Smooth muscle cell (in vitro differentiated cells): ENCODE measurements around the gene RAB8A. TPM values are rescaled to one million over a fixed set of nuclear protein-coding genes. Genes with fewer than 3 reads are reported as not detected.

Experiments used
- DNase-seq: peaks from one replicate; lab custom pipeline; 2025; ENCODE audit not compliant: unreplicated experiment; lab: John Stamatoyannopoulos, UW
- H2AFZ ChIP-seq: fragments of 200-600 bp; sonication (generic); 2 replicates; pipeline ENCODE4 v1.6.0; 2016; ENCODE audit warnings: antibody characterized with exemption, low read depth, mild to moderate bottlenecking
- H3F3A ChIP-seq: fragments of 200-600 bp; sonication (generic); 2 replicates; pipeline ENCODE4 v1.6.0; 2017; ENCODE audit warnings: antibody characterized with exemption, low read depth
- H3K27ac ChIP-seq: fragments of 200-600 bp; sonication (generic); 2 replicates; pipeline ENCODE4 v1.5.1; 2016; ENCODE audit warnings: low read depth, mild to moderate bottlenecking
- H3K27me3 ChIP-seq: fragments of 200-600 bp; sonication (generic); 2 replicates; pipeline ENCODE4 v1.6.1; 2016; ENCODE audit warnings: low read depth, mild to moderate bottlenecking
- H3K36me3 ChIP-seq: fragments of 200-600 bp; sonication (generic); 2 replicates; pipeline ENCODE4 v1.5.1; 2016; ENCODE audit warnings: low read depth
- H3K4me1 ChIP-seq: fragments of 200-600 bp; sonication (generic); 2 replicates; pipeline ENCODE4 v1.5.1; 2016; ENCODE audit warnings: low read depth
- H3K4me2 ChIP-seq: fragments of 200-600 bp; sonication (generic); 2 replicates; pipeline ENCODE4 v1.6.0; 2016; ENCODE audit warnings: mild to moderate bottlenecking
- H3K4me3 ChIP-seq: fragments of 200-600 bp; sonication (generic); 2 replicates; pipeline ENCODE4 v1.5.1; 2016; ENCODE audit warnings: mild to moderate bottlenecking
- H3K79me2 ChIP-seq: fragments of 200-600 bp; sonication (generic); 2 replicates; pipeline ENCODE4 v1.6.0; 2016; ENCODE audit warnings: low read depth, mild to moderate bottlenecking
- H3K9ac ChIP-seq: fragments of 200-600 bp; sonication (generic); 2 replicates; pipeline ENCODE4 v1.6.0; 2016; ENCODE audit warnings: low read depth
- H3K9me3 ChIP-seq: fragments of 200-600 bp; sonication (generic); replicated peaks from 2 replicates; pipeline ENCODE4 v1.5.1; 2016; ENCODE audit warnings: low read depth
- H4K20me1 ChIP-seq: fragments of 200-600 bp; sonication (generic); 2 replicates; pipeline ENCODE4 v1.6.0; 2016; ENCODE audit warnings: low read depth
- CTCF ChIP-seq: fragments of 200-600 bp; sonication (generic); IDR thresholded peaks from 2 replicates; pipeline ENCODE4 v1.5.1; 2017; ENCODE audit warnings: borderline replicate concordance, mild to moderate bottlenecking, antibody characterized with exemption; ENCODE audit not compliant: insufficient read depth, poor library complexity, severe bottlenecking
- WGBS: methylation state at CpG from one replicate; pipeline ENCODE4 v1.1.7; 2016; ENCODE audit warnings: low lambda C conversion rate; 5-methylcytosine and 5-hydroxymethylcytosine counted together
- polyA plus RNA-seq: library from polyadenylated mRNA; unstranded; fragments of >200 nt; fragmentation: Nextera tagmentation; extraction: Ambion mirVana; gene quantifications from 2 replicates; pipeline ENCODE4 v1.2.1, GENCODE V29; 2016
- total RNA-seq: library from RNA; depleted of rRNA; stranded (reverse); fragments of >200 nt; gene quantifications from 2 replicates; pipeline ENCODE4 v1.2.3, GENCODE V29; 2014

The RAB8A gene
- total and polyA plus RNA-seq, 2 experiments from 2014 or later: 47.3 to 96.0 TPM

DNA sequence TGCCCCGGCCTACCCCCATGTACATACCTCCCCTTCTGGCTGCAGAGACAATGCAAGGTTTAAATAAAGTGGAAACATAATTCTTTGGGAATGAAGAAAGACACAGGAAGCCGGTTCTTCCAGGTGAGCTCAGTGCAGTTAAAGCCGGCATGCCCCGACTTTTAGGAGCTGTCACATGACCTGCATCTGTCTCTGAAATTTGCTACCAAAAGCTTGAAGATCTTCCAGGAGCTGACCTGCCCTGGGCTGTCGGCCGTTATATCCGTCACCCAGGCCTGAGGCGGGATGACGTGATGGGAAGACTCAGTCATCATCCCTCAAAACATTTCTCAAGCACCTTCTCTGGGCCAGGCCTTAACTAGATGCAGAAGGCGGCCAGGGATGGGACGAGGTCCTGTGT is 10.3 kb downstream of the RAB8A start:
- TF ChIP-seq CTCF: no peak
- no peak overlapping the region for H3K4me3 ChIP-seq
- no peaks in the 10 kb centered on the region for H3K9me3 ChIP-seq
- H3K9ac ChIP-seq: no peak overlapping the region
- no peaks in the 10 kb centered on the region for H3K4me1 ChIP-seq
- DNase-seq: no peak
- H3F3A ChIP-seq: no peaks in the 10 kb centered on the region
- no peaks in the 10 kb centered on the region for H3K27me3 ChIP-seq
- no peak overlapping the region for H3K27ac ChIP-seq
- H2AFZ ChIP-seq: no peak overlapping the region
- H4K20me1 ChIP-seq: peaks cover 17% of the 10 kb centered on the region
- WGBS: 95% methylated on average over 11 of the region's 11 CpGs
- H3K79me2 ChIP-seq: peaks cover 5% of the 10 kb centered on the region
- H3K36me3 ChIP-seq: peaks cover 6% of the 10 kb centered on the region
- H3K4me2 ChIP-seq: no peak overlapping the region

DNA sequence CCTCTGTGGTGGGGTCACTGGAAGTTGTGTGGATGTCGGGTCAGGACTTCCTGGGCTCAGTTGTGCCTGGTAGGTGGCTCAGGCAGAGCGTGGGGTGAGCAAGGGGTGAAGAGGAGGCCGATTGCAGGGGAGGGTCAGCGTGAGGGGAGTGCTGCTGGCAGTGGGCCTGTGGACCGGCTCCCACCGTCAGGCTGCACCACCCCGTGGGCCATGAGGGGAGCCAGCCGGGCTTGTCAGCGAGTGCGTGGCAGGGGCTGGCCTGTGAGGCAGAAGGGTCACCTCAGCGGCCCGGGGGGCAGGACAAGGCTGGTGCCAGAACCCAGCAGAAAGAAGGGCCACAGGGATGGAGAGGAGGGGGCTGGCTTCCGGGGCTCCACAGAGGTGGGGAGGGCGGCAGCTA is 13.3 kb downstream of the RAB8A start:
- Histone ChIP-seq H3K4me1 (no peaks in the 10 kb centered on the region), H3K4me3 (no peak overlapping the region), H4K20me1 (peaks cover 3% of the 10 kb centered on the region), H3K9me3 (no peaks in the 10 kb centered on the region), H3K27me3 (no peaks in the 10 kb centered on the region), H3F3A (no peaks in the 10 kb centered on the region), H3K36me3 (no peaks in the 10 kb centered on the region), H3K27ac (no peak overlapping the region), H3K9ac (no peak overlapping the region), H2AFZ (no peak overlapping the region), H3K4me2 (no peak overlapping the region), H3K79me2 (no peaks in the 10 kb centered on the region)
- 98% methylated on average over 7 of the region's 14 CpGs for WGBS
- no peak for DNase-seq
- no peak for TF ChIP-seq CTCF

GRCh38 chr19:16125737-16126495 is 14.2 kb downstream of the RAB8A start:
- no peaks in the 10 kb centered on the region for H3K79me2 ChIP-seq
- no peaks in the 10 kb centered on the region for H3K4me1 ChIP-seq
- no peak overlapping the region for H3K27ac ChIP-seq
- H3K4me3 ChIP-seq: no peak overlapping the region
- H3F3A ChIP-seq: no peaks in the 10 kb centered on the region
- H3K4me2 ChIP-seq: no peak overlapping the region
- H3K9ac ChIP-seq: no peak overlapping the region
- H3K9me3 ChIP-seq: no peaks in the 10 kb centered on the region
- TF ChIP-seq CTCF: no peak
- no peaks in the 10 kb centered on the region for H3K36me3 ChIP-seq
- no peak for DNase-seq
- H3K27me3 ChIP-seq: no peaks in the 10 kb centered on the region
- peaks cover 3% of the 10 kb centered on the region for H4K20me1 ChIP-seq
- 91% methylated on average over 10 of the region's 10 CpGs for WGBS
- H2AFZ ChIP-seq: no peak overlapping the region

DNA sequence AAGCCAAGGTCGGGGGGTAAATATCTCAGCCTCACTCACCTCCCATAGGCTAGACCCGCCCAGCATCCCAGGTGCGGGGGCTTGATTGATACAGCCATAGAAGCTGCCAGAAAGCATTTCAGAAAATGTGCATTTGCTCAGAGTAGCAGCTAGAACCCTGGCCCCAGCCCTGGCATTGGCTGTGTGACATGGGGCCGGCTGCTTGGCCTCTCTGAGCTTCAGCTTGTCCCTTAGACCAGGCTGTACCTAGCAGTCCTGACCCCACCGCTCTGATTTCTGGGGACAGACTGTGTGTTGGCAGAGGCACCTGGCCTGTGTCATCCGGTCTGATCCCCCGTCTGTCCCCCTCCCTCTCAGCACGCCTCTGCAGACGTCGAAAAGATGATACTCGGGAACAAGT is 15.4 kb downstream of the RAB8A start:
- Histone ChIP-seq H3K4me3 (no peak overlapping the region), H3K9ac (no peak overlapping the region)
- WGBS: 91% methylated on average over 11 of the region's 11 CpGs

More for the DNA sequence above, 15.4 kb downstream of the RAB8A start:
- no peak for DNase-seq
- H3K27ac ChIP-seq: no peak overlapping the region
- no peak for TF ChIP-seq CTCF
- no peaks in the 10 kb centered on the region for H3K4me1 ChIP-seq
- no peaks in the 10 kb centered on the region for H3K36me3 ChIP-seq
- no peaks in the 10 kb centered on the region for H3K79me2 ChIP-seq
- no peaks in the 10 kb centered on the region for H3F3A ChIP-seq
- no peak overlapping the region for H3K4me2 ChIP-seq
- no peaks in the 10 kb centered on the region for H3K9me3 ChIP-seq
- H4K20me1 ChIP-seq: peaks cover 6% of the 10 kb centered on the region
- no peak overlapping the region for H2AFZ ChIP-seq
- no peaks in the 10 kb centered on the region for H3K27me3 ChIP-seq
